Sigmoid colon (tissue), 7 donors: ENCODE data around the gene INSIG1. TPM values are rescaled to one million over a fixed set of nuclear protein-coding genes. Genes with fewer than 3 reads are reported as not detected.

Experiments used
- DNase-seq: peaks from one replicate; pipeline ENCODE4 v3.0.0-alpha.2; 2019
- H3K27ac ChIP-seq, 4 donors: fragments of 200-600 bp; sonication (generic); one replicate each; pipeline ENCODE4 v1.5.1; 2016 to 2019; ENCODE audit warnings: mild to moderate bottlenecking in 1 of 4
- H3K27me3 ChIP-seq, 3 donors: fragments of 200-600 bp; sonication (generic); one replicate each; pipeline ENCODE4 v1.5.1; 2019; ENCODE audit warnings: mild to moderate bottlenecking in 1 of 3
- H3K36me3 ChIP-seq, 4 donors: fragments of 200-600 bp; sonication (generic); one replicate each; pipeline ENCODE4 v1.5.1; 2016 to 2019
- H3K4me1 ChIP-seq, 4 donors: fragments of 200-600 bp; sonication (generic); one replicate each; pipeline ENCODE4 v1.5.1; 2017 to 2019
- H3K4me3 ChIP-seq, 4 donors: fragments of 200-600 bp; sonication (generic); one replicate each; pipeline ENCODE4 v1.5.1; 2017 to 2019; ENCODE audit warnings: mild to moderate bottlenecking in 2 of 4, moderate library complexity in 1 of 4
- H3K9me3 ChIP-seq, 4 donors: fragments of 200-600 bp in 3 of 4; sonication (generic) in 3 of 4; one replicate each; pipeline versions ENCODE4 v1.5.1 to v1.6.1; 2013 to 2019
- EP300 ChIP-seq, 4 donors: sonication (generic); formaldehyde crosslinking; IDR thresholded peaks; one replicate each; pipeline ENCODE4 v1.6.1; 2017; ENCODE audit warnings: antibody characterized with exemption in 4 of 4
- POLR2A ChIP-seq, 2 donors: fragments of 450-650 bp; IDR thresholded peaks; one replicate each; pipeline ENCODE4 v1.6.1; 2016; ENCODE audit warnings: antibody characterized with exemption in 2 of 2, mild to moderate bottlenecking in 2 of 2, moderate library complexity in 2 of 2
- POLR2AphosphoS5 ChIP-seq, 4 donors: sonication (generic); formaldehyde crosslinking; IDR thresholded peaks; one replicate each; pipeline ENCODE4 v1.6.1; 2017; ENCODE audit warnings: antibody characterized with exemption in 4 of 4
- WGBS, 2 donors: extraction: QIAGEN DNeasy Blood & Tissue Kit; methylation state at CpG; one replicate each; pipeline ENCODE4 v1.1.7; 2013; 5-methylcytosine and 5-hydroxymethylcytosine counted together
- intact Hi-C: fragments of 100-400 bp; cut with DNase I; formaldehyde crosslinking; loops from one replicate; pipeline ENCODE4 v1.15.1; 2023
- polyA plus RNA-seq, 3 donors: library from polyadenylated mRNA; stranded (reverse); fragments of 200-250 nt; gene quantifications; one replicate each; pipeline ENCODE4 v1.2.3, GENCODE V29; 2013
- total RNA-seq, 4 donors: library from RNA; depleted of rRNA; stranded (reverse); fragments of >200 nt; gene quantifications; one replicate each; pipeline ENCODE4 v1.1.0, GENCODE V29; 2016
- TF ChIP-seq, protein P1 (sequence below), 4 experiments: fragments of 450-650 bp in 3 of 4; fragments of 200-600 bp in 1 of 4; IDR thresholded peaks; one replicate each; pipeline ENCODE4 v1.5.1; 2016 to 2019; ENCODE audit warnings: antibody characterized with exemption in 4 of 4, mild to moderate bottlenecking in 3 of 4, moderate library complexity in 2 of 4
- donor health status: healthy with polysubstance abuse.
- donor health status: Bipolar disorder and iron deficiency.
- donor health status: healthy.

INSIG1 gene
- 10 to 100 TPM; 33.0 to 77.9 (median 41.5) TPM for total RNA-seq
- polyA plus RNA-seq, result 100 to 1,000 TPM in 1 of 3 donors, 10 to 100 TPM in 2; 22.2 to 102 (median 39.1) TPM

DNA sequence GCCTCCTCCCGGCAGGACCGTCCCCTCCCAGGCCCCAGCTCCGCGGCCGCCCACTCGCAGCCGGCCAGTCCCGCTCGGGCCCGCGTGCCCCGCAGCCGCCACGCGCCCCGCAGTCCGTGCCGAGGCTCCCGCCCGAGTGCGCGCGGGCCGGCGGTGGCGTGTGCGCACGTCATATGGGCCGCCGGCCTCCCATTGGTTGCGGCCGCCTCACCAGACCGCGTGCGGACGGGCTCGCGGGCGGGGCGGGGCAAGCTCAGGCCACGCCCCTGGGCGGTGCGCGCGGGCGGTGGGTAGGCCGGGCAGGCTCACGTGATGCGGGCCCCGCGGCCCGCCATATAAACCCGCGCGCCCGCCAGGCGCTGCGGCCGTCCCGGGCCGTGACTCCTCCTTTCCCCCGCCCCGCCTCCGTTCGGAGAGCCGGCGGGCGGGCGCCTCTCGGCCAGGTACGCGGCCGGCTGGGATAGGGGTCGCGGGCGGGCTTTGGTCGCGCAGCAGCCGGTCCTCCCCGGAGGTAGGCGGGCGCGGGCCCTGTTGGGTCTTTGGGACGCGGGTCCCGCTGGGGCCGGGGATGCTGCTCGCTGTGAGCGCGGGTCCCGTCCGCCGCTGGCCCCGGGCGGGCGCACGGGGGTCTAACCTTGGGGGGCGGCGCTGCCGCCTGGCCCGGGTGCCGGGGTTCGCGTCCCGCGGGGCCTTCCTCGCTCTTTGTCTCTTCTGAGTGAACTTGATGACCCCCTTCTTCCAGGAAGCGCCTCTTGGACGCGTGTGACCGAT lies at the start of gene INSIG1:
Gene INSIG1 (plus strand): TSS at position 362 of the 771 bp plus-strand sequence. CDS start 408 bp downstream, at position 770.
- Histone ChIP-seq H3K9me3 (no peaks in the 10 kb centered on the region), H3K27ac (peak within 1 kb of the TSS; percentile 90 to 98 (median 96)), H3K27me3 (no peaks in the 10 kb centered on the region), H3K36me3 (peaks cover 0 to 8% (median 0%) of the 10 kb centered on the region in 4 donors), H3K4me1 (peaks cover 0 to 33% (median 21%) of the 10 kb centered on the region in 4 donors), H3K4me3 (peak within 1 kb of the TSS; percentile 62 to 99 (median 84))
- peak; percentile 96 for DNase-seq
- intact Hi-C loops, result loop anchor here (2.0 to 10.0 kb wide), 5 partner anchors 93 to 370 kb away; partner anchors contain the start of genes PAXIP1 and RBM33
- TF ChIP-seq POLR2A (IDR thresholded peaks at IDR 0.05) (peak; percentile 39), POLR2AphosphoS5 (IDR thresholded peaks at IDR 0.05) (peak; percentile 52 to 92 (median 82)), EP300 (IDR thresholded peaks at IDR 0.05) (no peak)
- TF ChIP-seq, protein P1, sequence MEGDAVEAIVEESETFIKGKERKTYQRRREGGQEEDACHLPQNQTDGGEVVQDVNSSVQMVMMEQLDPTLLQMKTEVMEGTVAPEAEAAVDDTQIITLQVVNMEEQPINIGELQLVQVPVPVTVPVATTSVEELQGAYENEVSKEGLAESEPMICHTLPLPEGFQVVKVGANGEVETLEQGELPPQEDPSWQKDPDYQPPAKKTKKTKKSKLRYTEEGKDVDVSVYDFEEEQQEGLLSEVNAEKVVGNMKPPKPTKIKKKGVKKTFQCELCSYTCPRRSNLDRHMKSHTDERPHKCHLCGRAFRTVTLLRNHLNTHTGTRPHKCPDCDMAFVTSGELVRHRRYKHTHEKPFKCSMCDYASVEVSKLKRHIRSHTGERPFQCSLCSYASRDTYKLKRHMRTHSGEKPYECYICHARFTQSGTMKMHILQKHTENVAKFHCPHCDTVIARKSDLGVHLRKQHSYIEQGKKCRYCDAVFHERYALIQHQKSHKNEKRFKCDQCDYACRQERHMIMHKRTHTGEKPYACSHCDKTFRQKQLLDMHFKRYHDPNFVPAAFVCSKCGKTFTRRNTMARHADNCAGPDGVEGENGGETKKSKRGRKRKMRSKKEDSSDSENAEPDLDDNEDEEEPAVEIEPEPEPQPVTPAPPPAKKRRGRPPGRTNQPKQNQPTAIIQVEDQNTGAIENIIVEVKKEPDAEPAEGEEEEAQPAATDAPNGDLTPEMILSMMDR (IDR thresholded peaks at IDR 0.05), result no peak
- 0 to 1% methylated on average over 111 of the region's 111 CpGs for WGBS, 2 donors

DNA sequence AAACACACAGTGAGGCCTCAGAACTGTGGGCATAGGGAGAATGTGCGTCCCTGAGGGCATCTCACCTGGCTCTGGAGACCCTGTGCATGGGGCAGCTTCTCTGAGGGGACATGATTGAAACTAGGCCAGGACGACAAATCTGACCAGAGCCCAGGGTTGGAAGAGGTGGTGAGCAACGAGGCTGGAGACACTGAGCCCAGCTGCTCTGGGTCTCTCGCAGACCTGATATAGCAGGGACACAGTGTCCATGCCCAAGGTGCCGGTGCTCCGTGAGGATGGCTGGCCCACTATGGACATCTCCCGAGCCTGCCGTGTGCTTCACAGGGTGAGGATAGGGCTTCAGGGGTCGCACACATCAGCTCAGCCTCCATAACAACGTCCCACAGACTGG lies 49.3 kb upstream of the INSIG1 start:
- no peak for DNase-seq
- Histone ChIP-seq H3K27ac (no peak overlapping the region), H3K9me3 (no peaks in the 10 kb centered on the region), H3K27me3 (no peaks in the 10 kb centered on the region), H3K4me3 (no peak overlapping the region), H3K4me1 (no peaks in the 10 kb centered on the region), H3K36me3 (no peaks in the 10 kb centered on the region)
- 84 to 87% methylated on average over 10 of the region's 10 CpGs for WGBS, 2 donors
- TF ChIP-seq POLR2AphosphoS5 (IDR thresholded peaks at IDR 0.05) (no peak), EP300 (IDR thresholded peaks at IDR 0.05) (no peak), POLR2A (IDR thresholded peaks at IDR 0.05) (no peak)
- TF ChIP-seq, protein P1 (IDR thresholded peaks at IDR 0.05), result no peak
- intact Hi-C loops, result no loop called here

DNA sequence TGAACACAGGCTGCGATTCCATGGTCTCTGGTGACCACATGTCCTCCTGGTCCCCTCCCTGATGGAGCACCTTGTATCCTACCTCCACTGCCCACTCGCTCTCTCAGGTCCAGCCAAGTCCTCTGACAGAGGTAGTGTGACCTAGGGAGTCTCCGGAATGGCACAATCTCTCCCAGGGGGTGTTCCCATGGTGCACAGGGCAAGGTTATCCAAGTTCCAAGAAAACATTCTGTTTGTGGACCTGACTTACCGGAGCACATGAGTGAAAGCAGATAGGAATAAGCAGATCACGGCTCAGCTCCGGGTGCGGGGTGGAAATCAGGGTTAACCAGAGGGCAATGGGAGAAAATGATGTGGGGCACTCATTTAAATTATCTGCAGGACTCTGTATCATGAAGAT lies 45.8 kb upstream of the INSIG1 start:
- no peak for DNase-seq
- TF ChIP-seq EP300 (IDR thresholded peaks at IDR 0.05) (no peak), POLR2A (IDR thresholded peaks at IDR 0.05) (no peak)
- Histone ChIP-seq H3K27ac (no peak overlapping the region), H3K36me3 (no peaks in the 10 kb centered on the region), H3K27me3 (no peaks in the 10 kb centered on the region), H3K4me1 (no peaks in the 10 kb centered on the region), H3K4me3 (no peak overlapping the region), H3K9me3 (no peaks in the 10 kb centered on the region)
- WGBS, 2 donors, result 77 to 83% methylated on average over 7 of the region's 7 CpGs
- intact Hi-C loops, result no loop called here

DNA sequence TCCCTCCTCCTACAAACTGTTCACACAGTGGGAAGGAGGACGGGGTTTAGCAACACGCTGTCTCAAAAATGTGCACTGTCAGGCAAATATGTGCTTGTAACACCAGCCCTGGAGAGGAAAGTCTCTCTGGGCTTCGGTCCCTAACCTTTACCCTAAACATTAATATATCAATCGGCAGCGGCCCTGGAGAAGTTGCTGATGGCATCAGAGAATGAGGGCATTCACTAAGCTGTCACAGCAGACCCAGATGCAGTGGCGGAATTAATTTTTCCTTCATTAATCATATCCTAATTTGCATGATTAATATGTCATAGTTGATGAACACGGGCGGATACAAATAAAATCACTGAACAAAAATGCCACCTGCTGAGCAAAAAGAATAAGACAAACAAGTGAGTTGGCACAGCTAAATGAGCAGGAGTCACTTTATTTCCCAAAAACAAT lies 45.2 kb upstream of the INSIG1 start:
- WGBS, 2 donors, result 65 to 78% methylated on average over 8 of the region's 8 CpGs
- intact Hi-C loops, result no loop called here

More for the DNA sequence above, 45.2 kb upstream of the INSIG1 start:
- no peaks in the 10 kb centered on the region for H3K36me3 ChIP-seq
- DNase-seq, result no peak
- H3K27me3 ChIP-seq, result no peaks in the 10 kb centered on the region
- no peak overlapping the region for H3K27ac ChIP-seq
- H3K9me3 ChIP-seq, result no peaks in the 10 kb centered on the region
- no peak overlapping the region for H3K4me3 ChIP-seq
- TF ChIP-seq, protein P1 (IDR thresholded peaks at IDR 0.05), result no peak
- TF ChIP-seq POLR2AphosphoS5 (IDR thresholded peaks at IDR 0.05), result no peak
- TF ChIP-seq EP300 (IDR thresholded peaks at IDR 0.05), result no peak
- no peak for TF ChIP-seq POLR2A (IDR thresholded peaks at IDR 0.05)
- H3K4me1 ChIP-seq, result no peaks in the 10 kb centered on the region
